Subcutaneous adipose tissue (tissue), 4 donors: Measurements from ENCODE around the gene ELF5. TPM values are rescaled to one million over a fixed set of nuclear protein-coding genes. Genes with fewer than 3 reads are reported as not detected.

Experiments used
- CTCF ChIP-seq: fragments of 450-650 bp; IDR thresholded peaks from one replicate; pipeline ENCODE4 v1.5.1; 2016; ENCODE audit warnings: low read depth, mild to moderate bottlenecking, control low read depth, antibody characterized with exemption, moderate library complexity
- total RNA-seq, 4 donors: library from RNA; depleted of rRNA; stranded (reverse); fragments of >200 nt; gene quantifications; one replicate each; pipeline ENCODE4 v1.1.0, GENCODE V29; 2016

ELF5 gene
- total RNA-seq = not detected

DNA sequence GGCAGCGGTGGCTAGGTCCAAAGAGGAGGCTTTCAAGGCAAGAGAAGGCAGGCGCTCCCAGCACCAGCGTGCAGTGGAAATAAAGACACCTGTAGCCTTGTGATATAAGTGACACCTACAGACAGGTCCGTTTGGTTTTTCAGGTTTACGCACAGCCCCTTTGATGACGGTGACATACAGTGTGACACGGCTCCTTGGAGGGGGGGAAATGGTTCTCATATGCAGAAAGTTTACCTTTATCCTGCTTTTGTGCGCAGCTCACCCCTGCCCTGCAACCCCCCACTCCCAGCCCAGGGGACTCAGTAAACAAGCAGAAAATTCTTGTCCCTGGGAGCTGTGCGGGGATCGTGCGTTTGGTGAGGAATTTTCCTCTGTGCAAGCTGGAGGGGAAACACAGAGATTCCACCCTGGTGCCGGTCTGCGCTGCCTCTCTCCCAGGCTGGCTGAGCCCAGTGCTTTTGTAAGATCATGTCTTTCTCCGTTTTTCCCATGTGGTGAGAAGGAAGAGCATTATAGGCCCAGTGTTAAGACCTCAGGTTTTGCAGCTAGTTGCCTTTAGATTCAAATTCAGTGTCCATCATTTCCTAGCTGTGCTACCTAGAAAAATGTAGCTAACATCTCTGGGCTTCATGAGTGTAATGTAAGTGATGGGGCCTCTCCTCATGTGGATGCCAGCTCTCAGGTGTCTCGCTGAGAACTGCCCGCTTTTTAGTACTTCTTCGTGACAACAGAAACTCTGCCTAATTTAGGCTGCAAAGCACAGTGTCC is at the start of gene ELF5:
TSS of gene ELF5 (minus strand) at position 113 of the 768 bp plus-strand sequence. CDS start 8,045 bp downstream, outside the sequence.
- no peak for TF ChIP-seq CTCF

GRCh38 chr11:34562976-34563375 is 49.4 kb upstream of the ELF5 start:
- no peak for TF ChIP-seq CTCF

- TF ChIP-seq CTCF = no peak
Observed at GRCh38 chr11:34560511-34560910, 46.9 kb upstream of the ELF5 start.

DNA sequence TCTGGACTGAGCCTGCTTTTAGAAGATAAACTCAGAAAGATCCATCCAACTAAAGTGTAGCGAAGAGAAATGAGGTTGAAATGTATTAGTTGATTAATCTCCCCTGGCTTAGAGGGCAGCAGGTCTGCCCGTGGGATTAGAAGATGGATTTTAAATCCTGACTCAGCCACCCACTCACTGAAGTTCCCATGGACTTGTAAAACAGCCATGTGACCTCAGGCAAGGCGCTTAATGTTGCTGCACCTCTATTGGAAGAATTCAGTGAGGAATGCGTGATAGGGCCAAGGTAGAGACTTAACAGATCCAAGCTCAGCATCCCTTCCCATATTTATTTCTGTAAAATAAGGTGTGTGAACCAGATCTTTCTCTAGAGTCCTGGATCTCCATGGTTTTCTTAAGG is 45.1 kb upstream of the ELF5 start:
- no peak for TF ChIP-seq CTCF

- TF ChIP-seq CTCF = no peak
Observed at GRCh38 chr11:34558211-34558610, 44.6 kb upstream of the ELF5 start.

- TF ChIP-seq CTCF = no peak
Observed at GRCh38 chr11:34552270-34552669, 38.7 kb upstream of the ELF5 start.

GRCh38 chr11:34549271-34549670 is 35.7 kb upstream of the ELF5 start:
- TF ChIP-seq CTCF = no peak
